Superior temporal gyrus (tissue), 1 donor: ENCODE results near the gene NAT16.
"Not testable (repeated sequence)": the region's sequence is repeated elsewhere in the genome, so short reads cannot be mapped to it uniquely, and the experiment has no call there.

ENCODE experiments used
- DNase-seq: peaks from one replicate; pipeline ENCODE4 v3.0.0-alpha.2; 2016; ENCODE audit errors: extremely low spot score

NAT16 gene

DNA sequence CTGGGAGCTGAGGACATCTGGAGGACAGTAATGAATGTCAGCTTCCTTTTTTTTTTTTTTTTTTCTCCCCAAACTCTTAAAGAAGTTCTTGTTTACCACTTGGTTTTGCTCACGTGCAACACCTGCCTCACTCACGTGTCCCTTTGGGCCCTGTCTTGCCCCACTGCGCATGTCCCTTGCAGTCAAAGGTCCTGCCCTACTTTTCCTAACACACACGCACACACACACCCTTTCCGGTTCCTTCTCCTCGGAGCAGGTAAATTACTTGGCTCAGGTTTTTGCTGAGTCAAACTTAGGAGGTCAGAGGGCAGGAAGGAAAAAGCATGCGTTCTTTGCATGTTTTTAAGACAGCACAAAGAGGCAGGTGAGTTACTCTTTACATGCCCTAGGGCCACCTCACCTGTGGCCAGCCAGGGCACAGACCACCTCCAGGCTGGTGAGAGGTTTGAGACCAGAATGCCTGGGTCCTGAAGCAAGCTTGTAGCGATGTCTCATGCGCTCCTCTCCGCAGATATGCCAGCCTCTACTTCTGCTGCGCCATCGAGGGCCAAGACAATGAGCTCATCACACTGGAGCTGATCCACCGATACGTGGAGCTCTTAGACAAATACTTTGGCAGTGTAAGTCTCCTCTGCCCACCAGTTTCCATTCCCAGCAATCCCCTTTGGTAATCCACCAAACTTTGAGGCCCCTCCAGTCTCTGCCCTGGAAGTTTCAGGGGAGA is 23.1 kb downstream of the NAT16 start:
- no peak for DNase-seq

DNA sequence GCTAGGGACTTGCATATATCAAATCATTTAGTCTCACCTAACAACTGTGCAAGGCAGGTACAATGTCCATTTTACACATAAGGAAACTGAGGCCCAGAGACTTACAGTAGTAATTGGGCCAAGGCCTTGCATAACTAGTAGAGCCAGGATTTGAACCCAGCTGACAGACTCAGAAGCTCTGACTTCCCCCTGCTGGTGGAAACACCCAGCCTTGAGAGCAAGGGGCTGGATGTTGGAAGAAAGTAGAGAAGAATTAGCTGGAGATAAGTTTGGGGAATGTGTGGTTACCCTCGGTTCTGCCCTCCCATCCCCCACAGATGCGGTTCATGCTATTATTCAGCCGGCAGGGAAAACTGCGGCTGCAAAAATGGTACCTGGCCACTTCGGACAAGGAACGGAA is 23.8 kb downstream of the NAT16 start:
- no peak for DNase-seq

DNA sequence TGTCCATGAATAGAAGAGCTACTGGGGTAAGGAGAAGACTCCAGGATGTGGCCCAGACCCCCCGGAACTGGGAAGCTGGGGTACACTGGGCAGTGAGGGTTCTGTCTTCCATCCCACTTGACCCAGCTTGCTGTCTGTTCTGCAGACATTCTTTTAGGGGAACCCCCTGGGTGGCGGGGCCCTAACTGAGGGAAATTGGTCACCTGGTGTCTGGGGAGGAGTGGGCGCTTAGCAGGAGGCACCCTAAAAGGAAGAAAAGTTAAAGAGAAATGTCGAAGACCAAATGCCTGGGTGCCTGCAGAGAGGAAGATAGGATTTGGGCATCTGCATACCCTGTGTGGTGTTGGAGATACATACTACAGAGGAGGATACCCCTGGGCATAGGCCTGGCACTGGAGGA is 24.8 kb downstream of the NAT16 start:
- DNase-seq: no peak

DNA sequence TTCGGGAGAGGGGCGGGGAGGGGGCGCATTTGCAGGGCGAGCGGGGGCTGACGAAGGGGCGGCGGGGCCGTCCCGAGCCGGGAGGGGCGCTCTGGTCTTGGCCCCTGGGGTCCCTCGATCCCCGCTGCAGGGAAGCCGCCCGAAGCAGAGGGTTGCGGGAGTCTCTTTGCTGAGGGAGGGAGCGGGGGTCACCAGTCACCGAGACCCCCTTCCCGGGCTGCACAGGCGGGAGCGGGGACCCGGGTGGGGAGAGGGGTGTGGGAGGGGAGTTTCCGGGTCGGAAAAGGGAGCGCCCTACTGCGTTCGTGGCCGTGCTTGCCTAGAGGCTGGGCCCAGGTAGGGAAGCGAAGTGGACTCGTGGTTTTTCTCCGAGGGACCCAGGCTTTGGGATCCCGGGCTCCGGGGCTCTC is 25.4 kb downstream of the NAT16 start:
- DNase-seq: no peak

DNA sequence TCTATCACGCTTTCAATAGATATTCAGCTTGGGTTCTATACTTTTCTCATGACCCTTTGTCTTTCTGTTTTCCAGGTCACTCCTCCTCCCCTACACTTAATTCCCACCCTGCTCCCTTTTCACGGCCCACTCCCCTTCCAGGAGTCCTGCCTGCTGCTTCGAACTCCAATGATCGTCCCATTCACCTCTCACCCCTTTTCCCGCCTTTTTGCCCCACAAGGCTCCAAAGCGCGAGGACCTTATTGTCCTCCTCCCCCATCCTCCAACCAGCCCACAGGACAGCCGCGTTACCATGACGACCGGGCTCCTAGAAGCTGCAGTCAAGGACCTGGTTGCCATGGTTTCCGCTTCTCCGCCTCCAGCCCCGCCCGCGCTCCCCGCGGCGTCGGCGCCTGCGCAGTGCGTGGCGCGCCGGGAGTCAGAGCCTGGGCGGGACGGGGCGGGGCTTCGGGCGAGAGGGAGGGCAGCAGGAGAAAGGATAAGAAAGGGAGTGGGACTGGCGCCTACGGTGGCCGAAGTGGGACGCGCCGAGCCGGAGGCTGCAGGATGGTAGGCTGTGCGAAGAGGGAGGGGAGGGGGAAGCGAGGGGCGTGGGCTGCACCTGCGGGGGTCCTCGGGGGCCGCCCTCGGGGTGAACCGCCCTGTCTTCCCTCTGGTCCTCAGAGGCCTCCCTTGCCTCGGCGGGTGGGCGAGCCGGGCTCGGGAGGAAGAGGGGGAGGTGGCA is 26.0 kb downstream of the NAT16 start, which contains the start of gene AP1S1:
Gene AP1S1 (plus strand): TSS at position 508 of the 724 bp plus-strand sequence. CDS start 39 bp downstream, at position 547.
- peak; percentile 87 for DNase-seq

DNA sequence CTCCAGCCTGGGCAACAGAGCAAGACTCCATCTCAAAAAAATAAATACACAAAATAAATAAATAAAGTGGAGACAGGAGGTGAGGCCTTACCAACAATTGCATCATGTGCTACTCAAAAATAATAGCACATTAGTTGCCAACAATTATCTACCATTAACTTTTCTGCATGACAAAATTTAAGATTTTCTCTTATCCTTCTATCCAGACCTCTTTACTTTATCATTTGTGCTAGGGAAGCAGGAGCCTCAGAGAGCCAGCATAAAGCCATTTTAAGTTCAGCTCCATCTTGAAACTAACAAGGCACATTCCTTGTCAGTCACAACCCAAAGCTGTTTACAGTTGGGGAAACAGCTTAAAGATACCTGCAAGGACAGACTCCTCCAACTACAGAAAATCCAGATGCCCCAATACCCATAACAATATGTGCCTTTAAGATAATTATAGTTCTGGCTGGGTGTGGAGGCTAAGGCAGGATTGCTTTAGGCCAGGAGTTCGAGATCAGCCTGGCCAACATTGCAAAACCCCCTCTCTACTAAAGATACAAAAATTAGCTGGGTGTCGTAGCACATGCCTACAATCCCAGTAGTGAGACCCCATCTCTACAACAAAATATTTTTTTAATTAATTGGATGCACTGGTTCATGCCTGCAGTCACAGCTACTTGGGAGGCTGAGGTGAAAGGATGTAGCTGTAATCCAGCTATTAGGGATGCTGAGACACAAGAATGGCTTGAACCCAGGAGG is 28.0 kb downstream of the NAT16 start:
- no peak for DNase-seq

DNA sequence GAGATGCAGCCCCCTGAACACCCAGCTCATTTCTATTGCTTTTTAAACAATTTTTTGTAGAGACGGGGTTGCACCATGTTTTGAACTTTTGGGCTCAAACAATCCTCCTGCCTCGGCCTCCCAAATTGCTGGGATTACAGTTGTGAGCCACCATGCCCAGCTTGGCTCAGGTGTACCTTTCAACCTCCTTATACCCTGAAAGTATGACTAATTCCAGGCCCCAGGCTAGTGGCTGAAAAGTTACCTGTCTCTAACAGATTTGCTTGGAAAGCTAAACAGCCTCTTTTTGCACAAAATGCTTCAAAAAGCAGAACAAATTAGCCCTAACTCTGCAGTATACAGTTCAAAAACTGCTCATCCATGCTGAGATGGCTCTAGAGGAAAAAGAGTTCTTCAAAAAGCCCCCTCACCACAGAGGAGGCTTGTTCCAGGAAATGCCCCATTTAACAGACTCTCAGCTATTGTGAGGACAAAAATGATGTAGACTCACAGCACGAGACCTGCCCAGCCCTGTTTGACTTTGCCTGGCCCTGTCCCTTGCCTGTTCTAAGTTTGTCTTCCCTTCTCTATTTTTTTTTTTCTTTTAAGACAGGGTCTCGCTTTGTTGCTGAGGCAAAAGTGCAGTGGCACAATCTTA is 39.2 kb downstream of the NAT16 start:
- no peak for DNase-seq

DNA sequence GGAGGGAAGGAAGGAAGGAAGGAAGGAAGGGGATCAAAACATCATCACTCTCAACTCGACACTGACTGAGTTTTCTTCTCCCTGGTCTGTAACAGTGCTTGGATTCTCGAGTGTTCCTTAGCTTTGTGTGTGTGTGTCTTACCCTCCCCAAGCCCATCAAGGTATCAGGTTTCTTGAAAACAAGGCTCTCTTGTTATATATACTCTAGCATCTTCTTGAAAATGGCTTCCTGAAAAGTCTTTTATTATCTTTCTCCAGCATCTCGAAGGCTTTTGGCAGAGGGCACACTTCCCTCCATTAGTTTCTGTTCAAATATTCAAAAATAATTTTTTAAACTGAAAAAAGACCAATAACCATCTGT is 39.8 kb downstream of the NAT16 start:
- DNase-seq: no peak

DNA sequence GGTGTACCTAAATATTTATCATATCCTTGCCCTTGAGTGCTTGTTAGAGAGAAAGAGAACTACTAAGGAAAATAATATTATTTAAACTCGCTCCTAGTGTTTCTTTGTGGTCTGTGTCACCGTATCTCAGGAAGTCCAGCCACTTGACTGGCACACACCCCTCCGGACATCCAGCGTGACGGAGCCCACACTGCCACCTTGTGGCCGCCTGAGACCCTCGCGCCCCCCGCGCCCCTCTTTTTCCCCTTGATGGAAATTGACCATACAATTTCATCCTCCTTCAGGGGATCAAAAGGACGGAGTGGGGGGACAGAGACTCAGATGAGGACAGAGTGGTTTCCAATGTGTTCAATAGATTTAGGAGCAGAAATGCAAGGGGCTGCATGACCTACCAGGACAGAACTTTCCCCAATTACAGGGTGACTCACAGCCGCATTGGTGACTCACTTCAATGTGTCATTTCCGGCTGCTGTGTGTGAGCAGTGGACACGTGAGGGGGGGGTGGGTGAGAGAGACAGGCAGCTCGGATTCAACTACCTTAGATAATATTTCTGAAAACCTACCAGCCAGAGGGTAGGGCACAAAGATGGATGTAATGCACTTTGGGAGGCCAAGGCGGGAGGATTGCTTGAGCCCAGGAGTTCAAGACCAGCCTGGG is 41.8 kb downstream of the NAT16 start:
- no peak for DNase-seq

DNA sequence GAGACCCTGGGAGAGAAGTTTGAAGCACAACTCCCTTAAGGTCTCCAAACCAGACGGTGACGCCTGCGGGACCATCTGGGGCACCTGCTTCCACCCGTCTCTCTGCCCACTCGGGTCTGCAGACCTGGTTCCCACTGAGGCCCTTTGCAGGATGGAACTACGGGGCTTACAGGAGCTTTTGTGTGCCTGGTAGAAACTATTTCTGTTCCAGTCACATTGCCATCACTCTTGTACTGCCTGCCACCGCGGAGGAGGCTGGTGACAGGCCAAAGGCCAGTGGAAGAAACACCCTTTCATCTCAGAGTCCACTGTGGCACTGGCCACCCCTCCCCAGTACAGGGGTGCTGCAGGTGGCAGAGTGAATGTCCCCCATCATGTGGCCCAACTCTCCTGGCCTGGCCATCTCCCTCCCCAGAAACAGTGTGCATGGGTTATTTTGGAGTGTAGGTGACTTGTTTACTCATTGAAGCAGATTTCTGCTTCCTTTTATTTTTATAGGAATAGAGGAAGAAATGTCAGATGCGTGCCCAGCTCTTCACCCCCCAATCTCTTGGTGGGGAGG is 42.4 kb downstream of the NAT16 start:
- DNase-seq: no peak

DNA sequence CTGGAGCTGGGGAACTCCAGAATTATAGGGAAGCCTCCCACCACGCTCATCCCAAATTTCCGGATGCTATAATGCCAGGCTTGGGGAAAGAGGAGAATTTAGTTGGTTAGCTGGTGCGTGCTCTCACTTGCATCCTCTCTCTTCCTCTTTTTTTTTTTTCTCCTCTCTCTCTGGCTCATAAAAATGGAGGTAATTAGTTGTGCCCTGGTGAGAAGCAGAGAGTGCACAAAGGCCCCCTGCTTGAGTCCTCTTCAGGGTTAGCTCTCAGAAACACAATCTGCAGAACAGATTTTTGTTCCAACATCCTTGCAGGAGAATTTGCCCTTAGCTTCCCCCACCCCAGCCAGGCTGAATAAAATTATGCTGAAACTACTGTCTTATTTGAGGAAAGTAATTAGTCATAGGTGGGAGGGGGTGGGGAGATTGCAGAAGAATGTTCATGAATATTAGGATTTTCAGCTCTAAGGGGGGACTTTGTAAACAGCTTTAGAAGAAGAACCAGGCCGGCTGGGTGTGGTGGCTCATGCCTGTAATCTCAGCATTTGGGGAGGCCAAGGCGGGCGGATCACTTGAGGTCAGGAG is 45.6 kb downstream of the NAT16 start:
- no peak for DNase-seq

DNA sequence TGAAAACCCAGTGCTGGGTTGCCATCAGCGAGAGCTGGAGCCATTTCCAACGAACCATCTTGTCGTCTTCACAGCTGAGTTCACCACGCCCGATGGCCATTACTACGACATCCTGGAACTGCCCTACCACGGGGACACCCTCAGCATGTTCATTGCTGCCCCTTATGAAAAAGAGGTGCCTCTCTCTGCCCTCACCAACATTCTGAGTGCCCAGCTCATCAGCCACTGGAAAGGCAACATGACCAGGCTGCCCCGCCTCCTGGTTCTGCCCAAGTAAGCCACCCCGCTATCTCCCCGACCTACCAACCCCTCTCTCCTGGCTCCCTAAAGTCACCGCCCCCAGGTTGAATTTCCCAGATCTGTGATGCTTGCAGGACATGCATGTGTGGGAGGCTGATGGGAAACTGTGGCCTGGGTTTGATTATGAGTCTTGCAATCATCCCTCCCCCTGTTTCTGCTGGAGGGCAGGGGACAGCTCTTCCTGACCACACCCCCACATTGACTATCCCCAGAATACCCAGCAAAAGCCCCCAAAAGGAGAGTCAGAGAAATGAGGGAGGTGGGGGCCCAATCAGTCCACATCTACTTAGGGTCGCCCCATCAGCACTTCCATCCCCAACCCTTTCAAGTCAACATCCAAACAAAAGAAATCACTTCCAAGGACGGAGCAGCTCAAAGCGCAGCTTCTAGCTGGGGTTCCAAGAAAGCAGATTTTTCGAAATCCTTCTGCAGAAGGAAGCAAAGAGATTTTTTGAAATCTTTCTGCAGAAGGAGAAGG is 46.3 kb downstream of the NAT16 start:
- no peak for DNase-seq

DNA sequence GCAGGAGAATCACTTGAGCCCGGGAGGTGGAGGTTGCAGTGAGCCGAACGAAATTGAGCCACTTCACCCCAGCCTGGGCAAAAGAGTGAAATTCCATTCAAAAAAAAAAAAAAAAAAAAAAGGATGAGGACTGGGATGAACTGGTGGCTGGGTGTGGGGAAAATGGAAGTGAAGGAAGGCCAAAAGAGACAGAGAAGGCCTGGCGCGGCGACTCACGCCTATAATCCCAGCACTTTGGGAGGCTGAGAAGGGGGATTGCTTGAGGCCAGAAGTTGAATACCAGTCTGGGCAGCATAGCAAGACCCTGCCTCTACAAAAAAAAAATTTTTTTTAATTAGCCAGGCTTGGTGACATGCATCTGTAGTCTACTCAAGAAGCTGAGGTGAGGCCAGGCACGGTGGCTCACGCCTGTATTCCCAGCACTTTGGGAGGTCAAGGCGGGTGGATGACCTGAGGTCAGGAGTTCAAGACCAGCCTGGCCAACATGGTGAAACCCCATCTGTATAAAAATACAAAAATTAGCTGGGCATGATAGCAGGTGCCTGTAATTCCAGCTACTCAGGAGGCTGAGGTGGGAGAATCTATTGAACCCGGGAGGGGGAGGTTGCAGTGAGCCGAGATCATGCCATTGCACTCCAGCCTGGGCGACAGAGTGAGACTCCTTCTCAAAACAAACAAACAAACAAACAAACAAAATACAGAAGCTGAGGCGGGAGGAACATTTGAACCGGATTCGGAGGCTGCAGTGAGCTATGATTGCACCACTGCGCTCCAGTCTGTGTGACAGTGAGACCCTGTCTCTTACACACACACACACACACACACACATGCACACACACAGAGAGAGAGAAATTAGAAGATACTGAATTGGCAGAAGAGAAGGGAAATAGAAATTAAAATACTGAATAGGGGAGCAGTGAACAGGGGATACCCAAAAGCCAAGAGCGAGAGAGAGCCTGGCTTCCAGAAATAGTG is 47.2 kb downstream of the NAT16 start:
- not testable (repeated sequence) for DNase-seq

DNA sequence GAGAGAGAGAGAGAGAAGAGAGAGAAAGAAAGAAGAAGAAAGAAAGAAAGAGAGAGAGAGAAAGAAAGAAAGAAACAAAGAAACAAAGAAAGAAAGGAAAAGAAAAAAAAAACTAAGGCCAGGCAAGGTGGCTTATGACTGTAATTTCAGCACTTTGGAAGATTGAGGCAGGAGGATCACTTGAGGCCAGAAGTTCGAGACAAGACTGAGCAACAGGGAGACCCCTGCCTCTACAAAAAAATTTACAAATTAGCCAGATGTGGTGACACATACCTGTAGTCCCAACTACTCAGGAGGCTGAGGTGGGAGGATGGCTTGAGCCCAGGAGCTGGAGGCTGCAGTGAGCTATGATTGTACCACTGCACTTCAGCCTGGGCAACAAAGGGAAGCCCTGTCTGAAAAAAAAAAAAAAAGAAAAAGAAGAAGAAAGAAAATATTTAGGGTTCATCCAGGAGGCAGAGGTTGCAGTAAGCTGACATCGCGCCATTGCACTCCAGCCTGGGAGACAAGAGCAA is 50.4 kb downstream of the NAT16 start:
- DNase-seq: no peak

DNA sequence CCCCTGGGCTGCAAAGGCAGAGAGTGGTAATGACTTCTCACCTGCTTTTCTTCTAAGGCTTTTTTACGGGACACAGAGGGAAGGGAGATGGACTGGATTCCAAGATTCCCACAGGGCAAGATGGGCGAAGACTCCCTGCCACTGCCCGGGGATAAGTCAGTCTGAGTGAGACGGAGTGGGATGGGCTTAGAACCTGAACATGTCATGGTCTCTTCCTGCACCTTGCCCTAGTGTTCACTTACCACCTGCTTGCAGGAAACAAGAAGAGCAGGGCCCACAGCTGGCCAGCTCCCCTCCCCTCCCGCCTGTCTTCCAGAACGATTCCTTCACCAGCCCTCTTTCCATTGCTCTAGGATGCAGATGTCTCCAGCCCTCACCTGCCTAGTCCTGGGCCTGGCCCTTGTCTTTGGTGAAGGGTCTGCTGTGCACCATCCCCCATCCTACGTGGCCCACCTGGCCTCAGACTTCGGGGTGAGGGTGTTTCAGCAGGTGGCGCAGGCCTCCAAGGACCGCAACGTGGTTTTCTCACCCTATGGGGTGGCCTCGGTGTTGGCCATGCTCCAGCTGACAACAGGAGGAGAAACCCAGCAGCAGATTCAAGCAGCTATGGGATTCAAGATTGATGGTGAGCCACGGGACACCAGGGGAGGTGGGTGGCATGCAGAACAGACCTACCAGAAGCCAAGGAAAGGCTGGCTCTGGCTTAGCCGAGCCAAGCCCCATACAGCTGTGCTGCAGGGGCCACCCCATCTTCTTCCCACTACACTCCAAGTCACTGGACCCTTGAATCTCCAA is 51.9 kb downstream of the NAT16 start:
- no peak for DNase-seq

DNA sequence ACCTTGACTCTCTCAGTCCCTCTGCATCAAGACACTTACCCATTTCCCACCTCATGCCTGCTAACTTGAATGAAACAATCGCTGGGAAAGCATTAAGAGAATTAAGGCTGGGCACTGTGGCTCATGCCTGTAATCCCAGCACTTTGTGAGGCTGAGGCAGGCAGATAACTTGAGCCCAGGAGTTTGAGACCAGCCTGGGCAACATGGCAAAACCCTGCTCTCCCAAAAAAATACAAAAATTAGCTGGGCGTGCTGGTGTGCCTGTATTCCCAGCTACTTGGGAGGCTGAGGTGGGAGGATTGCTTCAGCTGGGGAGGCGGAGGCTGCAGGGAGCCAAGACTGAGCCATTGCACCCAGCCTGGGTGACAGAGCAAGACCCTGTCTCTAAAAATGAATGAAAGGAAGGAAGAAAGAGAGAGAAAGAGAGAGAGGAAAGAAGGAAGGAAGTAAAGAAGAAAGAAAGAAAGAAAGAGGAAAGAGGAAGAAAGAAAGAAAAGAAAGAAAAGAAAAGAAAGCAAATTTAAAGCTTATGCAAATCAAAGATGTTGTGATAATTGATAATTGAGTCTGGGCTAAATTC is 52.5 kb downstream of the NAT16 start:
- DNase-seq: no peak

DNA sequence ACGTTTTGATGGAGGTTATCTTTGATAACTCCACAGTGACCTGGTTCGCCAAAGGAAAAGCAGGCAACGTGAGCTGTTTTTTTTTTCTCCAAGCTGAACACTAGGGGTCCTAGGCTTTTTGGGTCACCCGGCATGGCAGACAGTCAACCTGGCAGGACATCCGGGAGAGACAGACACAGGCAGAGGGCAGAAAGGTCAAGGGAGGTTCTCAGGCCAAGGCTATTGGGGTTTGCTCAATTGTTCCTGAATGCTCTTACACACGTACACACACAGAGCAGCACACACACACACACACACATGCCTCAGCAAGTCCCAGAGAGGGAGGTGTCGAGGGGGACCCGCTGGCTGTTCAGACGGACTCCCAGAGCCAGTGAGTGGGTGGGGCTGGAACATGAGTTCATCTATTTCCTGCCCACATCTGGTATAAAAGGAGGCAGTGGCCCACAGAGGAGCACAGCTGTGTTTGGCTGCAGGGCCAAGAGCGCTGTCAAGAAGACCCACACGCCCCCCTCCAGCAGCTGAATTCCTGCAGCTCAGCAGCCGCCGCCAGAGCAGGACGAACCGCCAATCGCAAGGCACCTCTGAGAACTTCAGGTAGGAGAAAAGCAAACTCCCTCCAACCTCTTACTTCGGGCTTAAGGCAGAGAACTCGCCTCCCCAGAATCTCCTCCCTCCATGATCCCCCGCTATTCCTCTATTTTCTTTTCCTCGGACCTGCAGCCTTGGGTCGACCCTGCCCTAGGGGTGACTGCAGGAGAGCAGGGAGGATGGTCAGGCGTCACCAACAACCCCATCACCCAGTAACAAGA is 53.2 kb downstream of the NAT16 start, which contains the start of gene SERPINE1:
Gene SERPINE1 (plus strand): TSS at position 454 of the 809 bp plus-strand sequence. CDS start 1,290 bp downstream, outside the sequence.
- peak; percentile 17 for DNase-seq
